SK-N-MC (cell line): ENCODE data around the gene MAST2.

Experiments used
- EZH2 ChIP-seq: fragments of 200-600 bp; sonication (generic); IDR thresholded peaks from one replicate; pipeline ENCODE4 v1.6.1; 2017; ENCODE audit warnings: antibody characterized with exemption
- POLR2AphosphoS5 ChIP-seq: IDR thresholded peaks from 2 replicates; pipeline ENCODE4 v1.6.1; 2012; ENCODE audit warnings: mild to moderate bottlenecking, low read depth, low read length, borderline replicate concordance

DNA sequence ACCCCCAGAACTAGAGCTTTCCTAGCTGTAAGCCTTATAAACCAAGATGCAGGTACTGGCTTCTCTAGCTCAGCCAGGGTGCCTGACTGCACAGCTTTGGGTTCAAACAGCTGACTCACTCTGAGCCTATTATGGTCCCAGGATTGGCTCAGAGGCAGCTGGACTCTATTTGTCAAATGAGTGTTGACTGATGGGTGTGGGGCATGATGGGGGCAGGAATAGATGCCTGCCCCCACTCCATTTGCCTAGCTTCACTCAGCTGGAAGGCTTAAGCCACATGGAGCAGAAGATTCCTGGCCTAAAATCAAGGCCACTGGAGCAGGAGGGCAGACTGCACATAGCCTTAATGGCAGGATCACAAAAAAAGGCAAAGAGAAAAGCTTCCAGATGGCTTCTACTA is 238.6 kb downstream of the MAST2 start:
- TF ChIP-seq EZH2 = no peak
- TF ChIP-seq POLR2AphosphoS5 = no peak
